ENCODE results near the gene CLDN18. TPM values are rescaled to one million over a fixed set of nuclear protein-coding genes. Genes with fewer than 3 reads are reported as not detected.

CLDN18 gene
- total and polyA plus RNA-seq, 4 donors = 0.06 TPM; not detected in 3

DNA sequence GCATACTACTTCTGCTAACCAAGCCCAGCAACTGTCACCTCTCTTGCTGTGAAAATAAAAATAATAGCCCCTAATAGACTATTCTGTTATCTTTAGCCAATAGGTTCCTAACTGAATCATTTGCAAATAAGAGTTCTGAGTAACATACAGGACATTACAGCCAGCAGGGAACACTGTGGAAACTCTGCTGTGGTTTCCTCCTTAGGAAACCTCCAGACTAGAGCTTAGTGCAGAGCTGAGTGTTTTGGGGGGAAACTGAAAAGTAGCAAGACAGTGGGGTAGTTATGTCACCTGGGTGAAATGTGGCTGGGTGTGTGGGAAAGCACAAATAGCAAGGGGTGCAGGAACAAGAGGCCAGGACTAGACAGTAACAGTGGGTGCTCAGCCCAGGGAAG is 73.0 kb downstream of the CLDN18 start:
- peaks cover 0 to 5% (median 0%) of the 10 kb centered on the region in 4 donors for H3K27me3 ChIP-seq (ENCODE audit: control insufficient read depth in 4 of 4, insufficient read depth in 4 of 4, low read length in 3 of 4)
- TF ChIP-seq EGR1 (IDR thresholded peaks at IDR 0.05; ENCODE audit: low read depth in 2 of 2) (no peak), FOXA1 (IDR thresholded peaks at IDR 0.05) (no peak), TAF1 (conservative IDR thresholded peaks at IDR 0.05) (no peak), ATF3 (IDR thresholded peaks at IDR 0.05) (no peak), JUND (IDR thresholded peaks at IDR 0.05) (no peak), RXRA (IDR thresholded peaks at IDR 0.05) (no peak)
- TF ChIP-seq, protein P1, sequence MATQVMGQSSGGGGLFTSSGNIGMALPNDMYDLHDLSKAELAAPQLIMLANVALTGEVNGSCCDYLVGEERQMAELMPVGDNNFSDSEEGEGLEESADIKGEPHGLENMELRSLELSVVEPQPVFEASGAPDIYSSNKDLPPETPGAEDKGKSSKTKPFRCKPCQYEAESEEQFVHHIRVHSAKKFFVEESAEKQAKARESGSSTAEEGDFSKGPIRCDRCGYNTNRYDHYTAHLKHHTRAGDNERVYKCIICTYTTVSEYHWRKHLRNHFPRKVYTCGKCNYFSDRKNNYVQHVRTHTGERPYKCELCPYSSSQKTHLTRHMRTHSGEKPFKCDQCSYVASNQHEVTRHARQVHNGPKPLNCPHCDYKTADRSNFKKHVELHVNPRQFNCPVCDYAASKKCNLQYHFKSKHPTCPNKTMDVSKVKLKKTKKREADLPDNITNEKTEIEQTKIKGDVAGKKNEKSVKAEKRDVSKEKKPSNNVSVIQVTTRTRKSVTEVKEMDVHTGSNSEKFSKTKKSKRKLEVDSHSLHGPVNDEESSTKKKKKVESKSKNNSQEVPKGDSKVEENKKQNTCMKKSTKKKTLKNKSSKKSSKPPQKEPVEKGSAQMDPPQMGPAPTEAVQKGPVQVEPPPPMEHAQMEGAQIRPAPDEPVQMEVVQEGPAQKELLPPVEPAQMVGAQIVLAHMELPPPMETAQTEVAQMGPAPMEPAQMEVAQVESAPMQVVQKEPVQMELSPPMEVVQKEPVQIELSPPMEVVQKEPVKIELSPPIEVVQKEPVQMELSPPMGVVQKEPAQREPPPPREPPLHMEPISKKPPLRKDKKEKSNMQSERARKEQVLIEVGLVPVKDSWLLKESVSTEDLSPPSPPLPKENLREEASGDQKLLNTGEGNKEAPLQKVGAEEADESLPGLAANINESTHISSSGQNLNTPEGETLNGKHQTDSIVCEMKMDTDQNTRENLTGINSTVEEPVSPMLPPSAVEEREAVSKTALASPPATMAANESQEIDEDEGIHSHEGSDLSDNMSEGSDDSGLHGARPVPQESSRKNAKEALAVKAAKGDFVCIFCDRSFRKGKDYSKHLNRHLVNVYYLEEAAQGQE (IDR thresholded peaks at IDR 0.05) = no peak
- TF ChIP-seq, protein P2, sequence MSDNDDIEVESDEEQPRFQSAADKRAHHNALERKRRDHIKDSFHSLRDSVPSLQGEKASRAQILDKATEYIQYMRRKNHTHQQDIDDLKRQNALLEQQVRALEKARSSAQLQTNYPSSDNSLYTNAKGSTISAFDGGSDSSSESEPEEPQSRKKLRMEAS (IDR thresholded peaks at IDR 0.05) = no peak
- TF ChIP-seq, protein P3, sequence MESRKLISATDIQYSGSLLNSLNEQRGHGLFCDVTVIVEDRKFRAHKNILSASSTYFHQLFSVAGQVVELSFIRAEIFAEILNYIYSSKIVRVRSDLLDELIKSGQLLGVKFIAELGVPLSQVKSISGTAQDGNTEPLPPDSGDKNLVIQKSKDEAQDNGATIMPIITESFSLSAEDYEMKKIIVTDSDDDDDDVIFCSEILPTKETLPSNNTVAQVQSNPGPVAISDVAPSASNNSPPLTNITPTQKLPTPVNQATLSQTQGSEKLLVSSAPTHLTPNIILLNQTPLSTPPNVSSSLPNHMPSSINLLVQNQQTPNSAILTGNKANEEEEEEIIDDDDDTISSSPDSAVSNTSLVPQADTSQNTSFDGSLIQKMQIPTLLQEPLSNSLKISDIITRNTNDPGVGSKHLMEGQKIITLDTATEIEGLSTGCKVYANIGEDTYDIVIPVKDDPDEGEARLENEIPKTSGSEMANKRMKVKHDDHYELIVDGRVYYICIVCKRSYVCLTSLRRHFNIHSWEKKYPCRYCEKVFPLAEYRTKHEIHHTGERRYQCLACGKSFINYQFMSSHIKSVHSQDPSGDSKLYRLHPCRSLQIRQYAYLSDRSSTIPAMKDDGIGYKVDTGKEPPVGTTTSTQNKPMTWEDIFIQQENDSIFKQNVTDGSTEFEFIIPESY (IDR thresholded peaks at IDR 0.05) = no peak
- H3K4me1 ChIP-seq (ENCODE audit: control insufficient read depth in 4 of 4, insufficient read depth in 4 of 4, low read length in 3 of 4) = no peaks in the 10 kb centered on the region
- H3K27ac ChIP-seq (ENCODE audit: low read depth in 1 of 2, low read length in 2 of 2) = no peak overlapping the region
- H3K4me3 ChIP-seq (ENCODE audit: low read depth in 1 of 3, low read length in 3 of 3) = no peak overlapping the region
- no peak overlapping the region for H3K9ac ChIP-seq (ENCODE audit: low read depth in 1 of 2, low read length in 2 of 2)
- H3K36me3 ChIP-seq (ENCODE audit: control insufficient read depth in 4 of 4, insufficient read depth in 3 of 4, low read depth in 1 of 4, low read length in 3 of 4) = no peaks in the 10 kb centered on the region
- DNase-seq (ENCODE audit: low spot score) = no peak
- no peaks in the 10 kb centered on the region for H3K9me3 ChIP-seq (ENCODE audit: control insufficient read depth in 4 of 4, low read length in 3 of 4)

Other genes with a start within 250 kb of the CLDN18 start
- gene SOX14, start 245.8 kb upstream of the CLDN18 start, total RNA-seq = not detected
- not detected for gene SOX14, start 245.8 kb upstream of the CLDN18 start, polyA plus RNA-seq
- 1 to 10 TPM; 1.6 to 5.9 TPM for gene DZIP1L, start 105.4 kb downstream of the CLDN18 start, total RNA-seq
- gene DZIP1L, start 105.4 kb downstream of the CLDN18 start, polyA plus RNA-seq = under 1 TPM; 0.62 to 0.89 TPM
- gene A4GNT, start 122.2 kb downstream of the CLDN18 start, total RNA-seq = under 1 TPM; 0.17 to 0.42 TPM
- under 1 TPM in 1 of 2 donors, not detected in 1; 0.07 TPM for gene A4GNT, start 122.2 kb downstream of the CLDN18 start, polyA plus RNA-seq
- gene DBR1, start 164.8 kb downstream of the CLDN18 start, total RNA-seq = 10 to 100 TPM in 1 of 2 donors, 1 to 10 TPM in 1; 7.4 to 11.0 TPM
- 1 to 10 TPM; 3.2 to 3.8 TPM for gene DBR1, start 164.8 kb downstream of the CLDN18 start, polyA plus RNA-seq
- gene ARMC8, start 177.1 kb downstream of the CLDN18 start, total RNA-seq = 10 to 100 TPM; 34.1 to 53.6 TPM
- gene ARMC8, start 177.1 kb downstream of the CLDN18 start, polyA plus RNA-seq = 10 to 100 TPM in 1 of 2 donors, 1 to 10 TPM in 1; 8.4 to 11.5 TPM

Data from liver (tissue), 9 donors.